ENCODE data around the gene NXNL2. TPM values are rescaled to one million over a fixed set of nuclear protein-coding genes. Genes with fewer than 3 reads are reported as not detected.

Gene NXNL2
- total and polyA plus RNA-seq, 5 experiments from 2014 or later = not detected

GRCh38 chr9:88536023-88536324 is 996 bp downstream of the NXNL2 start:
- ATAC-seq (no peak), DNase-seq (no peak)
- peak overlapping the region; percentile 25 to 73 (median 46) for H3K4me3 Mint-ChIP-seq
- no peak overlapping the region for H3K27ac Mint-ChIP-seq
- peaks cover 0 to 2% (median 0%) of the 10 kb centered on the region in 3 donors for H3K36me3 Mint-ChIP-seq
- POLR2A ChIA-PET = no interaction called here
- peaks cover 10 to 50% (median 27%) of the 10 kb centered on the region in 5 donors for H3K27me3 Mint-ChIP-seq
- no peaks in the 10 kb centered on the region for H3K9me3 Mint-ChIP-seq
- H3K4me1 Mint-ChIP-seq = peaks cover 11 to 35% (median 26%) of the 10 kb centered on the region in 4 donors

DNA sequence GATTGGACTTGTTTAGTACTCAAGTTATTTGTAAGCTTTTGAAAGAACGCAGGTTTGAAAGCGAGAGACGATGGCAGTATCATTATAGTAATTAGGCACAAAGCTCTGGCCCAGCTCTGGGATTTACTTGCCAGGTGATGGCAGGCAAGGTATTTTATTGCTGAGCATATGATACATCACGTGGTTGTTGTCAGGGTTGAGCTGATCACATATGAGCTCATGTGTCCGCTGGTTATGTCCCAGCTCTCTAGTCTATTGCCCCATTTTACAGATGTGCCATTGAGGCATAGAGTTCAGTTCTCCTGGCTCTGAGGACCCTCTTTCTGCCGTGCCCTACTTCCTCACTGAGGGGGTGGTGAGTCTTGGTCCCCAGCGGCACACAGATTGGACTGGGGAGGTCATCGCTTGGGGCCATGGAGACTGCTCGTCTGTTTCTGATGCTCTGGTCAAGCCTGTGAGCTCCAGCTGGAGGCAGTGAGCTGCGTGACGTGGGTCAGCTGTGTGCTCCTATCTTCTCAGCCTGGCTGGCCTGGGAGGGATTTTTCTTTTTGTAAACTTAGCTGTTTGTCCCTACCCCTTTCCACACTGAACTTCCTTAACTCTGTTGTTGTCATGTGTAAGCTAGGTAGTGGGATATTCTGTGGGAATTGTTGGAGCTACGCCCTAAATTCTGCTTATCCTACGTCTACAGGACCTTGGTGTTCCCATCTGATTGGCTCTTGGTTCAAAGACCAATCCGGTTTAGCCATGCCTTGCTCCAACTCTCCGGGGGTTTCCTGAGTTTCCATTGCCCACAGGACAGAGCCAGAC is 2.2 kb downstream of the NXNL2 start:
- H3K4me1 Mint-ChIP-seq = peaks cover 11 to 34% (median 25%) of the 10 kb centered on the region in 4 donors
- POLR2A ChIA-PET = no interaction called here

GRCh38 chr9:88537761-88538091 is 2.7 kb downstream of the NXNL2 start:
- H3K4me3 Mint-ChIP-seq = no peak overlapping the region
- ATAC-seq (peak; percentile 34 to 46), DNase-seq (peak in 4 of 10 donors; percentile 1 to 35 (median 13))
- H3K4me1 Mint-ChIP-seq = peaks cover 9 to 30% (median 21%) of the 10 kb centered on the region in 4 donors
- no peaks in the 10 kb centered on the region for H3K9me3 Mint-ChIP-seq
- no peak overlapping the region for H3K27ac Mint-ChIP-seq
- H3K27me3 Mint-ChIP-seq = peaks cover 14 to 58% (median 30%) of the 10 kb centered on the region in 5 donors
- POLR2A ChIA-PET = no interaction called here
- peaks cover 0 to 2% (median 0%) of the 10 kb centered on the region in 3 donors for H3K36me3 Mint-ChIP-seq

More for the DNA sequence above, 2.2 kb downstream of the NXNL2 start:
- Mint-ChIP-seq H3K4me3 (peak overlapping the region in 2 of 10 donors; percentile 52 to 65), H3K36me3 (peaks cover 0 to 2% (median 0%) of the 10 kb centered on the region in 3 donors), H3K27ac (no peak overlapping the region), H3K9me3 (no peaks in the 10 kb centered on the region), H3K27me3 (peaks cover 10 to 55% (median 27%) of the 10 kb centered on the region in 5 donors)
- DNase-seq (no peak), ATAC-seq (no peak)

- Mint-ChIP-seq H3K27ac (no peak overlapping the region), H3K36me3 (peaks cover 0 to 2% (median 0%) of the 10 kb centered on the region in 3 donors), H3K4me1 (peaks cover 7 to 23% (median 14%) of the 10 kb centered on the region in 4 donors), H3K4me3 (no peak overlapping the region), H3K27me3 (peaks cover 14 to 63% (median 31%) of the 10 kb centered on the region in 5 donors), H3K9me3 (no peaks in the 10 kb centered on the region)
- POLR2A ChIA-PET = no interaction called here
- ATAC-seq (no peak), DNase-seq (no peak)
Observed at GRCh38 chr9:88538311-88539085, 3.5 kb downstream of the NXNL2 start.

GRCh38 chr9:88539246-88539645 is 4.3 kb downstream of the NXNL2 start:
- DNase-seq (no peak), ATAC-seq (no peak)
- no peaks in the 10 kb centered on the region for H3K9me3 Mint-ChIP-seq
- POLR2A ChIA-PET = no interaction called here
- peaks cover 0 to 2% (median 0%) of the 10 kb centered on the region in 3 donors for H3K36me3 Mint-ChIP-seq
- peaks cover 1 to 19% (median 9%) of the 10 kb centered on the region in 4 donors for H3K4me1 Mint-ChIP-seq
- peaks cover 14 to 63% (median 28%) of the 10 kb centered on the region in 5 donors for H3K27me3 Mint-ChIP-seq
- no peak overlapping the region for H3K4me3 Mint-ChIP-seq
- no peak overlapping the region for H3K27ac Mint-ChIP-seq

DNA sequence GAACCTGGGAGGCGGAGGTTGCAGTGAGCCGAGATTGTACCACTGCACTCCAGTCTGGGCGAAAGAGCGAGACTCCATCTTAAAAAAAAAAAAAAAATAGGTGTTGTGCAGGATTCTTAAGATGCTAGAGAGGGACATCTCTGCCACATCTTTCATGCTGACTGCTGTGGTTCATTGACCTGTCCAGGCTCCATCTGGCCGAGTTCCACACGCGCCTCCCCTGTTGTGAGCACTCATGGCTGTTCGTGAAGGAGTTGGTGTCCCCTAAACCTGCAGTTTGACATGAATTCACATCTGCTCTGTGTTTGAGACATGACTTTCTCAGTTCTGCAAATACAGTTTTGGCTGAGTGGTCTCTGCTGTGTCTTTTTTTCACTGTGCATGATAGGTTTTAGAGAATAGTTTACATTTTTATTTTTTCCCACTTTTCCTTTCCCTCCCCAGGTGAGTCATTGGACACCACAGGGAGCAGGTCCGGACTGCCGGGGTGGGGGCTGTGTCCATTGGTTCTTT is 5.3 kb downstream of the NXNL2 start:
- no peak overlapping the region for H3K27ac Mint-ChIP-seq

GRCh38 chr9:88544245-88544644 is 9.3 kb downstream of the NXNL2 start:
- no peak overlapping the region for H3K4me3 Mint-ChIP-seq
- POLR2A ChIA-PET = no interaction called here
- no peak overlapping the region for H3K27ac Mint-ChIP-seq
- peaks cover 0 to 6% (median 2%) of the 10 kb centered on the region in 3 donors for H3K36me3 Mint-ChIP-seq
- H3K9me3 Mint-ChIP-seq = peaks cover 0 to 8% (median 0%) of the 10 kb centered on the region in 9 donors
- DNase-seq (no peak), ATAC-seq (no peak)
- peaks cover 0 to 3% (median 0%) of the 10 kb centered on the region in 4 donors for H3K4me1 Mint-ChIP-seq
- H3K27me3 Mint-ChIP-seq = peaks cover 10 to 40% (median 25%) of the 10 kb centered on the region in 5 donors

More for the DNA sequence above, 5.3 kb downstream of the NXNL2 start:
- POLR2A ChIA-PET = no interaction called here
- Mint-ChIP-seq H3K36me3 (peaks cover 0 to 2% (median 0%) of the 10 kb centered on the region in 3 donors), H3K4me3 (peak overlapping the region in 1 of 10 donors; percentile 49), H3K27me3 (peaks cover 15 to 66% (median 31%) of the 10 kb centered on the region in 5 donors), H3K4me1 (peaks cover 0 to 19% (median 9%) of the 10 kb centered on the region in 4 donors), H3K9me3 (no peaks in the 10 kb centered on the region)
- DNase-seq (no peak), ATAC-seq (no peak)

GRCh38 chr9:88551546-88552137 is 16.7 kb downstream of the NXNL2 start:
- peaks cover 0 to 1% (median 0%) of the 10 kb centered on the region in 4 donors for H3K4me1 Mint-ChIP-seq
- DNase-seq (no peak), ATAC-seq (no peak)
- peaks cover 0 to 8% (median 0%) of the 10 kb centered on the region in 3 donors for H3K36me3 Mint-ChIP-seq
- H3K27me3 Mint-ChIP-seq = peaks cover 0 to 10% (median 4%) of the 10 kb centered on the region in 5 donors
- H3K9me3 Mint-ChIP-seq = peaks cover 0 to 10% (median 4%) of the 10 kb centered on the region in 9 donors
- no peak overlapping the region for H3K4me3 Mint-ChIP-seq
- H3K27ac Mint-ChIP-seq = no peak overlapping the region
- POLR2A ChIA-PET = no interaction called here

DNA sequence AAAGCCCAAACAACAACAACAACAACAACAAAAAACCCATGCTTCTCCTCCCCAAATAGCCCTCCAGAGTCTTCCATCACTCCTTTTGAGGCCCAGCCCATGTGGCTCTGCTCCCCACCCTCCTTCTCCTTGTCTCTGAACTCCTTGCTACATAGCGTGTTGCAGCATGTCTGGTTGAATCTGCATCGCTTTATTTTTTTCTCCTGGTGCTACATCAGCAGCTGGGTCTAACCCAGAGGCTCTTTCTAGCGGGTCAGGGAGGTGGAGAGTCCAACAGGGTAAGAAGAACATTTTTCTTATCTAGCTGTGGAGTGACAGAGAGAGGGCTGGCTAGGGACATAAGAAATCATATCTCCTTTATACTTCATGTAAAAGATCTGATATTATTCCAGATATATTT is 18.4 kb downstream of the NXNL2 start:
- DNase-seq = no peak
- H3K4me3 Mint-ChIP-seq = no peak overlapping the region
- no peak for ATAC-seq
- peaks cover 0 to 1% (median 0%) of the 10 kb centered on the region in 4 donors for H3K4me1 Mint-ChIP-seq
- H3K36me3 Mint-ChIP-seq = peaks cover 0 to 8% (median 0%) of the 10 kb centered on the region in 3 donors
- peaks cover 0 to 10% (median 4%) of the 10 kb centered on the region in 9 donors for H3K9me3 Mint-ChIP-seq
- peaks cover 0 to 10% (median 5%) of the 10 kb centered on the region in 5 donors for H3K27me3 Mint-ChIP-seq
- H3K27ac Mint-ChIP-seq = peak overlapping the region in 1 of 10 donors; percentile 17
- POLR2A ChIA-PET = no interaction called here

DNA sequence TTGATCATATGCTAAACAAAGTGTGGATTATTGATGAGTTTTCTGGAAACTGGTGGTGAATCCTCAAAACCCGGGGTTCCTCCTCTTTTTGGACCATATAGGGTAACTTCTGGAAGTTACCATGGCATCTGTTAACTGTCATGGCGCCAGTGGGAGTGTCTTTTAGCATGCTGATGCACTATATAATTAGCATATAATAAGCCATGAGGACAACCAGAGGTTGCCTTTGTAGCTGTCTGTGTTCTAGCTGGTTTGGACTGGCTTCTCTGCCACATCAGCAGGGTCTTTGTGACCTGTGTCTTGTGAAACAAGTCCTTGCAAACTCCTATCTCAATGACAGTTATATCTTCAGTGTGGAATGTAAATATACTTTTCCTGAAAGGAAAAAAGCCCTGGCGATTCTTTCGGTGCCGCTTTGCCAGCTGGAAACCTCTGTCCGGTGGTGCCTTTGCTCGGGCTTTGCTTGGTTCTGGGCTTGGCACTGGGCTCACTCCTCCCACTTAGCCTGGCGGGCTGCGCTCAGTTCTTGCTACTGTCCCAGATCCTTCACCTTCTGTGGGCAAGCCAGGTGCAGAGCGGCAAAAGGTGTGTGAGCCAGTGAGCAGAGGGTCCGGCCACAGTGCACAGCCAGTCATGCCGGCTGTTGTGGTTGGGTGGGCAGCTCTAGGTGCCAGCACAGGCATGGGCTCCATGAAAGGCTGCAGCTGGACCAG is 20.4 kb downstream of the NXNL2 start:
- ATAC-seq (no peak), DNase-seq (no peak)
- Mint-ChIP-seq H3K36me3 (no peaks in the 10 kb centered on the region), H3K4me3 (no peak overlapping the region), H3K9me3 (no peaks in the 10 kb centered on the region), H3K27me3 (peaks cover 0 to 11% (median 7%) of the 10 kb centered on the region in 5 donors), H3K4me1 (peaks cover 0 to 1% (median 0%) of the 10 kb centered on the region in 4 donors), H3K27ac (no peak overlapping the region)
- POLR2A ChIA-PET = no interaction called here

GRCh38 chr9:88559661-88560060 is 24.7 kb downstream of the NXNL2 start:
- DNase-seq (no peak), ATAC-seq (no peak)
- H3K36me3 Mint-ChIP-seq = no peaks in the 10 kb centered on the region
- H3K4me3 Mint-ChIP-seq = no peak overlapping the region
- POLR2A ChIA-PET = no interaction called here
- peaks cover 0 to 1% (median 0%) of the 10 kb centered on the region in 4 donors for H3K4me1 Mint-ChIP-seq
- no peak overlapping the region for H3K27ac Mint-ChIP-seq
- H3K9me3 Mint-ChIP-seq = no peaks in the 10 kb centered on the region
- H3K27me3 Mint-ChIP-seq = peaks cover 0 to 18% (median 4%) of the 10 kb centered on the region in 5 donors

DNA sequence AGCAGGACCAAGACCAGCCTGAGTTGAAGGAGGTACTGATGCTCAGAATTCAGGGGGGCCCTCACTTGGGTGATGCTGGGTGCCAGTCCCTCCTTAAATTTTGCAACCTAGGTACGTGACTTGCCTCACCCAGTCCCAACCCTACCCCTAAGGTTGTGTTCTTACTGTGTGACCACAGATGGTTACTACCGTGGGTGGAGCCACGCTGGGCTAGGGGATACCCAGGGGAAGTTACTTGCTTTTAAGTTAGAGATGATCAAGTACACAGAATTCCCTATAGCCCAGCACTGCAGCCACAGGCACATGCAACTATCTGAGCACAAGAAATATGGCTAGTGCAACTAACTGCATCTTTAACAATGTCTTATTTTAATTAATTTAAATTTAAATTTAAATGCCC is 32.9 kb downstream of the NXNL2 start:
- peaks cover 0 to 11% (median 4%) of the 10 kb centered on the region in 5 donors for H3K27me3 Mint-ChIP-seq
- H3K4me3 Mint-ChIP-seq = no peak overlapping the region
- DNase-seq = no peak
- H3K36me3 Mint-ChIP-seq = no peaks in the 10 kb centered on the region
- no peak overlapping the region for H3K27ac Mint-ChIP-seq
- POLR2A ChIA-PET = no interaction called here
- no peak for ATAC-seq
- no peaks in the 10 kb centered on the region for H3K9me3 Mint-ChIP-seq
- no peaks in the 10 kb centered on the region for H3K4me1 Mint-ChIP-seq
